ENCODE data around the gene MED13L.
A peak's percentile ranks its signal among the peaks of the same experiment; 100 is the strongest.
"Not testable (repeated sequence)": the region's sequence is repeated elsewhere in the genome, so short reads cannot be mapped to it uniquely, and the experiment has no call there.

The MED13L gene

DNA sequence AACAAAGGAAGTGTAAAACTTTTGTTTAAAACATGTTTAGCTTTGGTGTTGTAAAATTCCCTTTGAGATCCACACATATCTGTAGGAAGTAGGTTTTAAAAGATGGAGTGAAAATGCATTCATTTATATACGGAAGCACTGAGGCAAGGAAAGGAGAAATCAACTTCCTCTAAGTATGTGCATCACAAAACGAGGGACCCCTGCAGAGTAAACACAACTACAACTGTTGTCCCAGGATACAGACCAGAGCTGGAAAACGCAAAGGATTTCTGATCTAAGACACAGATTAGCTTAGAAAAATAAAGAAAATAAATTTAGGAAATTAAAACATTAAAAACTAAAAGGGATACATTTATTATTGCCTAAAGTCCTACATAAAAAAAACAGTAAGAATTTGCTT is 297.6 kb downstream of the MED13L start:
- H3K36me3 Mint-ChIP-seq = peaks cover 12% of the 10 kb centered on the region
- no peak overlapping the region for H3K27ac Mint-ChIP-seq
- H3K4me1 Mint-ChIP-seq = no peaks in the 10 kb centered on the region
- no peaks in the 10 kb centered on the region for H3K9me3 Mint-ChIP-seq
- H3K4me3 Mint-ChIP-seq = no peak overlapping the region
- H3K27me3 Mint-ChIP-seq = no peaks in the 10 kb centered on the region

- no peak overlapping the region for H3K4me3 Mint-ChIP-seq
- no peaks in the 10 kb centered on the region for H3K9me3 Mint-ChIP-seq
- H3K27ac Mint-ChIP-seq = no peak overlapping the region
- peaks cover 11% of the 10 kb centered on the region for H3K36me3 Mint-ChIP-seq
- H3K4me1 Mint-ChIP-seq = no peaks in the 10 kb centered on the region
- no peaks in the 10 kb centered on the region for H3K27me3 Mint-ChIP-seq
Measured at GRCh38 chr12:115979351-115979750, 298.1 kb downstream of the MED13L start.

DNA sequence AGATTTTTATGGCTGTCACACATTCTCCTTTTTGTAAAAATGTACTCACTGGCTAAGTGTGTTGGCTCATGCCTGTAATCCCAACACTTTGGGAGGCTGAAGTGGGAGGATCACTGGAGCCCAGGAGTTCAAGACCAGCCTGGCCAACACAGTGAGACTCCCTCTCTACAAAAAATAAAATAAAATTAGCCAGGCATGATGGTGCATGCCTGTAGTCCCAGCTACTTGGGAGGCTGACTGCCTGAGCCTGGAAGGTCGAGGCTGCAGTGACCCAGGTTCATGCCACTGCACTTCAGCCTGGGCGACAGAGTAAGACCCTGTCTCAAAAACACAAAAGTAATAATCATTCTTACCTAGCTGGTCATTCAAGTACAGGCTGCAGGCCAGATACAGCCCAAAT is 300.7 kb downstream of the MED13L start:
- H3K36me3 Mint-ChIP-seq = peaks cover 16% of the 10 kb centered on the region
- H3K27me3 Mint-ChIP-seq, H3K4me1 Mint-ChIP-seq, H3K9me3 Mint-ChIP-seq, H3K4me3 Mint-ChIP-seq, H3K27ac Mint-ChIP-seq: not testable (repeated sequence)

- no peak overlapping the region for H3K4me3 Mint-ChIP-seq
- peak overlapping the region; percentile 51 for H3K27ac Mint-ChIP-seq
- H3K9me3 Mint-ChIP-seq = no peaks in the 10 kb centered on the region
- H3K27me3 Mint-ChIP-seq = no peaks in the 10 kb centered on the region
- H3K4me1 Mint-ChIP-seq = no peaks in the 10 kb centered on the region
- H3K36me3 Mint-ChIP-seq = peaks cover 14% of the 10 kb centered on the region
Measured at GRCh38 chr12:115975411-115975810, 302.1 kb downstream of the MED13L start.

DNA sequence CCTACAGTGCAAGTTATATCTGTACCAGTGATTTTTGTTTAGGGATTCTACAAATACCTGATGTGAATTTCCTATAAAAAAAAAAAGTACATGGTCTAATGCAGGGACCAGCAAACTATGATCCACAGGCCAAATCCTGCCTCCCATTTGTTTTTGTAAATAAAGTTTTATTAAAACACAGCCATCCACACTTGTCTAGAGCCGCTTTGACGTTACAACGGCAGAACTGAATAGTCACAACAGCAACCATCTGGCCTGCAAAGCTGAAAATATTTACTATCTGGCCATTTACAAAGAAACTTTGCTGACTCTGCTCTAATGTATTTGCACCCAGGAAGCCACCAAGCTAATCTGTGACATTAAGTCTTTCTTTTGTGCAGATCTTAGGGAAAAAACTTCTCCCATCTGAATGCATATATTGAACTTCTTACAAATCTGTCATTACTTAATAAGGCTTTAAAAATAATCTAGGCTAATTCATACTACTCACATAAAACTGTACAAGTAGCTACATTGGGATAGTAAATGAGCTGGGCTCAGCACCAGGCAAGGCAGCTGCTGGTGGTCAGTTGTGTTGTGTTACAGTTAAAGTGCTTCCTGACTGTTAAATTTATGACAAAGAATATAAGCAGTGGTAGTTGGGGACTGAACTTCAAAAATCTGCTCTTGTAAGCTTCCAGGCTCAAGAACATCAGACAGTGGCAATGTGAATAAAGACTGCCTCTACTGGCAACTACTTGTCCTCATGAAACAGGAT is 303.3 kb downstream of the MED13L start:
- H3K36me3 Mint-ChIP-seq = peaks cover 16% of the 10 kb centered on the region
- H3K27me3 Mint-ChIP-seq = no peaks in the 10 kb centered on the region
- H3K4me1 Mint-ChIP-seq = no peaks in the 10 kb centered on the region
- no peaks in the 10 kb centered on the region for H3K9me3 Mint-ChIP-seq
- H3K4me3 Mint-ChIP-seq = no peak overlapping the region
- H3K27ac Mint-ChIP-seq = peak overlapping the region; percentile 35

DNA sequence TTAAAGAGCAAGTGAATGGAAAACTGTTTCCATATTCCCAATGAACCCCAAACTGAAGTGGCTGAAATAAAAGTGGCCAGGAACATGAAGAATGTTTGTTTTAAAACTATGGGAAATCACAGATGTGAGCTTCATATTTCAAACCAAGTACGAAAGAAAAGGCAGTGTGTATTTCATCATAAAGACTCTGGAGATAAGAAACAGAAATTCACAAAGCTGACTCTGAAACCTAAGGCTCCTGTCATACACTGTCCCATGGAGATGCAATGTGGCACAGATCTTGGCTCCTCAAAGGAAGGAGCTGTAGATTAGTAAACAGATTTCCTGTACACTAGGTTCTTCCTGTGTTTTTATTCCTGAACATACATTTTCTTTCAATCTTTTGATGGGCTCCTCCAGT is 304.4 kb downstream of the MED13L start:
- H3K9me3 Mint-ChIP-seq = no peaks in the 10 kb centered on the region
- H3K4me1 Mint-ChIP-seq = no peaks in the 10 kb centered on the region
- H3K4me3 Mint-ChIP-seq = no peak overlapping the region
- H3K27ac Mint-ChIP-seq = no peak overlapping the region
- H3K36me3 Mint-ChIP-seq = peaks cover 21% of the 10 kb centered on the region
- no peaks in the 10 kb centered on the region for H3K27me3 Mint-ChIP-seq

DNA sequence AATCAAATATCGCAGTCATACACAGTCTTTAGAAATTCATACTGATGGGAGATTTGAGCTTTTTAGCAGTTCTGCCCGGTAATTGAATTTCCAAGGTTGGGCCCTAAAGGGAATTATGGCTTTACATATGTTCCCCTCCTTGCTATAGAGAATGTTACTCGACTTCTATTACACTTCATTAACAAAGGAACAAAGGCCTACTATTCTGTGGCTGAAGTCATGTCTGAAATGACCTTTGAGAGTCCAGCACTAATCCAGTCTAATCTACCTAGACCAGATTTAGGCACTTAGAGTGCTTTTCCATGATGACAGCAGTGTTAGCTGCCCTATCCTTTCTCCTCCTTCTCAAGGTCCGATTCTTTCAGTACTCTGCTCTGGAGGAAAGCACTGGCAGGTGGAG is 305.3 kb downstream of the MED13L start:
- no peak overlapping the region for H3K4me3 Mint-ChIP-seq
- H3K27ac Mint-ChIP-seq = no peak overlapping the region
- H3K9me3 Mint-ChIP-seq = no peaks in the 10 kb centered on the region
- peaks cover 25% of the 10 kb centered on the region for H3K36me3 Mint-ChIP-seq
- no peaks in the 10 kb centered on the region for H3K4me1 Mint-ChIP-seq
- no peaks in the 10 kb centered on the region for H3K27me3 Mint-ChIP-seq

GRCh38 chr12:115968211-115968610 is 309.3 kb downstream of the MED13L start:
- Mint-ChIP-seq H3K9me3 (no peaks in the 10 kb centered on the region), H3K4me1 (no peaks in the 10 kb centered on the region), H3K27ac (no peak overlapping the region), H3K4me3 (no peak overlapping the region), H3K27me3 (no peaks in the 10 kb centered on the region), H3K36me3 (peaks cover 39% of the 10 kb centered on the region)

DNA sequence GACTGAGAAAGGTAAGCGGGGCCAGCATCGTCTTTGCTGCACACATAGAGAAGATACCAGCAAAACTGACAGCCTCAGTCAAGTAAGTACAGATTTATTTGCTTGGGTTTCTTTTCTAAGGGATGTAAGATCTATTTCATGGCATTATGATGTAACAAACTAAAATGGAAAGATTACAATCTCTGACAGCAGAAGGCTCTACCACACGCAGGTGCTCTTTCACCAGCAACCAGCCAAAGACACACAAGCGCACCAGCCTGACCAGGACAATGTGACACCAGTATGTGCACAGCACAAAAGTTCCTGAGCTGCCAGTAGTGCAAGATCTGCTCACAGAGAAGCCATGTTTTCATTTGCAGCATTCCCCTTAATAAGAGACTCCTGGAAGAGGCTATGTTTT is 311.1 kb downstream of the MED13L start:
- no peaks in the 10 kb centered on the region for H3K27me3 Mint-ChIP-seq
- no peak overlapping the region for H3K4me3 Mint-ChIP-seq
- H3K9me3 Mint-ChIP-seq = no peaks in the 10 kb centered on the region
- H3K27ac Mint-ChIP-seq = no peak overlapping the region
- H3K4me1 Mint-ChIP-seq = no peaks in the 10 kb centered on the region
- H3K36me3 Mint-ChIP-seq = peaks cover 31% of the 10 kb centered on the region

DNA sequence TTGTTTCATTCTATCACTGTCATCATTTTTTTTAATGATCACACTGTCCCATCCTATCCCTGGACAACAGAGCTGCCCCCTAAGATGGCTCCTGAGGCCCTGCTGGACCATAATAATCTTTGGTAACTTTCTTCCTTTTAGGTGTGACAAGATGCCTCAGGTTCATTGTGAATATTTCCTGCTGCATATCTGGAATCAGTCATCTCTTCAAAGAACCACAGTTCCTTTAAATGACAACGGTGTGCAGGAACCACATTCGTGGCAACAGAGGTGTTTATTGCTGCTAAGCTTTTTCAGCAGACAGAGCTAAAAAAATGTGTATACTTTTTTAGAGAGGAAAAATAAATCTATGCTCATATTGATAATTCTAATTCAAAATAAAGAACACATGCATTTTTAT is 312.9 kb downstream of the MED13L start:
- Mint-ChIP-seq H3K27ac (peak overlapping the region; percentile 51), H3K36me3 (peaks cover 32% of the 10 kb centered on the region), H3K9me3 (no peaks in the 10 kb centered on the region), H3K27me3 (no peaks in the 10 kb centered on the region), H3K4me1 (no peaks in the 10 kb centered on the region), H3K4me3 (no peak overlapping the region)

DNA sequence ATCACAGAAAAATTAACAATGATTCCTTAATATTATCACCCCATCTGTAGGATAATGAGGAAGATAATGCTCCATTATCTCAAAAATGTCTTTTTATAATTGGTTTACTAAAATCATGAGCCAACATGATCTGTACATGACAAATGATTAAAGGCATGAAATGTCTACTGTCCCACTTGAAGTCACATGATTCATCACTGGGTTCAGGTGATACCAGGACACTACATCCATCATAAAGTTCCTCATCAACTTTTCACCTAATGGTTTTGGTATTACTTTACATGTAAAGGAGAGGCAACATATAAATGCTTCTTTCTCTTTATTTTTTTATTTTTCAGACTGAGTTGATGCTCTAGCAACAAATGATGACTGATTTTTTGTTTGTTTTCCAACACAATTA is 313.3 kb downstream of the MED13L start:
- H3K9me3 Mint-ChIP-seq = no peaks in the 10 kb centered on the region
- H3K27me3 Mint-ChIP-seq = no peaks in the 10 kb centered on the region
- H3K4me1 Mint-ChIP-seq = no peaks in the 10 kb centered on the region
- H3K27ac Mint-ChIP-seq = peak overlapping the region; percentile 51
- H3K36me3 Mint-ChIP-seq = peaks cover 31% of the 10 kb centered on the region
- no peak overlapping the region for H3K4me3 Mint-ChIP-seq

GRCh38 chr12:115962216-115962615 is 315.3 kb downstream of the MED13L start:
- Mint-ChIP-seq H3K4me1 (no peaks in the 10 kb centered on the region), H3K27me3 (no peaks in the 10 kb centered on the region), H3K36me3 (peaks cover 21% of the 10 kb centered on the region), H3K9me3 (no peaks in the 10 kb centered on the region), H3K27ac (no peak overlapping the region), H3K4me3 (no peak overlapping the region)

DNA sequence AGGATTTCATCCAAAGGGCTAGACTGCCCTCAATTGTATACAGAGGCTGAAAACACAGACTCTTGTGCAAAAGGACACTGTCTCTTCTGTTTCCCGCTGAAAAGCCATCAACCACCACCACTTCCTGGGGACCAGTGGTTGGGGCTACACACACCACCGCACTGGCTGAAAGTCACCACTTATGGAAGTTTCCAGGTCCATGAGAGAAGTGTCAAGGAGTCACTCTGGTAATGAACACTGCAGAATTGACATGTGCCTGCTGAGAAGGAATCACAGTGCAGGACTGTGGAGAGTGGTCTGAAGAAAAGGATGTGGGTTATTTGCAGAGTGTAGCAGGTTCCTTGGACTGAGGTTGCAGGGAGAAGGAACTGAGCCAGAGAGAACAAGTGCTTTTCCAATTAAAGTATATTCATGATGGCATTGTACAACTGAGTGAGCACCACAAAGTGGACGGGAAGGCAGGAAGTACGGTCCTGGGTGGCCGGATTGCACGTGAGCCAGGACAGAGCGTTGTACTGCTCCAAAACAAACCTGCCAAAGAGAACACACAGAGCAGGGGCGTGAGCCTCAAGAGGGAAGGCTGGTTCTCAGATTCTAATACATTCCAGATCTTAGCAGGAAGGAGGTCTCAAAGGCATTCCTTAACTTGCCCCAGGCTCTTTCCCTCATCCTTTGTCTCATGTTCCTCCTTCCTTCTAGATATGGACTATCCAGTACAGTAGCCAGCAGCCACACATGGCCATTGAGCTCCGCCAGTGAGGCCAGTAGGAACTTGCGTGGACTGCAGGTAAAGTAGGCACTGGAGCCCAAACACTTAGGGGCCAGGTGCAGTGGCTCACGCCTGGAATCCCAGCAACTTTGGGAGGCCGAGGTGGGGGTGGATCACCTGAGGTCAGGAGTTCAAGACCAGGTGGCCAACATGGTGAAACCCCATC is 316.4 kb downstream of the MED13L start:
- Mint-ChIP-seq H3K4me1 (no peaks in the 10 kb centered on the region), H3K27me3 (no peaks in the 10 kb centered on the region)

DNA sequence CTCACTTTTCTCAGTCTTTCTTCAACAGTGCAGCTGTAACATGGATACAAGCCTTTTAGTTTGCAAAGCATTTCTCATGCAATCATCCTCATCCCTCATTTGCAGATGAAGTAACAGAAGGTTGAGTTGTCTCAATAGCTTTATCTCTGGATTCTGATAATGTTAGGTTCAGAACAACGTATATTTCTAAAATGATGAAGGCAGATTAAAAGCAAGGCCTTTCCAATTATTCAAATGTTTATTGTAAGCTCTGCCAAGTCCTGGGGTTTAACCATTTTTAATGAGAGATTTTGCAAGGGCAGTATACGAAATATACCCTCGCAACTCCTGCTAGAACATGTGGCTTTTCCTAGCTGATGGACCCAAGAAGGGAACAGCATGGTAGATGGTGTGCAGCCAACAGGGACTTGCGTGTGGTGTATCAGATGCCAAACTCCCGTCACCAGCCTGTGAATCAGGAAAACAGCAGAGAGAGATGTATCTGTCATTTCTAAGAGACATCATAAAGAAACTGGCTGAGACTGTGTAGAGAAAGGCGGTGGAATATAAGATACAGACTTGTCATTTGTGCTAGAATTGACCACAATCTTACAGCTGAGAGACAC is 319.7 kb downstream of the MED13L start:
- H3K36me3 Mint-ChIP-seq = peaks cover 4% of the 10 kb centered on the region
- H3K4me3 Mint-ChIP-seq = no peak overlapping the region
- no peaks in the 10 kb centered on the region for H3K9me3 Mint-ChIP-seq
- no peak overlapping the region for H3K27ac Mint-ChIP-seq
- H3K4me1 Mint-ChIP-seq = no peaks in the 10 kb centered on the region
- no peaks in the 10 kb centered on the region for H3K27me3 Mint-ChIP-seq

More for the DNA sequence above, 316.4 kb downstream of the MED13L start:
- Mint-ChIP-seq H3K9me3 (no peaks in the 10 kb centered on the region), H3K4me3 (no peak overlapping the region), H3K36me3 (peaks cover 14% of the 10 kb centered on the region), H3K27ac (no peak overlapping the region)

DNA sequence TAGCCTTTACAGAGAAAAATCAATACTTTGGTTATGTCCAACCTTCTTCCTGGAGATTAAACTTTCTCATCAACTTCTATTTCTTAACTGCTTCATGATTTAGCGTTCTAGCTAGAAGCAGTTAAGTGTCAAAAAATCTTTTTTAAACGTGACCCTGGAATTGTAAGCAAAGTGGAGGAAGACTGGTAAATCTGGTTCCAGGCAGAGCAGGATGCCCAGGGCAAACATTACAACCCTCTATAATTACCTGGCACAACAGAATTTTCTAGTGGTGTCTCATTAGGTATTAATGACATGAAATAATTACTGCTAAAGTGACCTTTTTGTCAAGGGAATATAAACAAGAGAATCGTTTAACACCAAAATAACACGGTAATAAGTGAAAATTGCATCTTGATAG is 320.8 kb downstream of the MED13L start:
- Mint-ChIP-seq H3K9me3 (no peaks in the 10 kb centered on the region), H3K4me1 (no peaks in the 10 kb centered on the region), H3K4me3 (no peak overlapping the region), H3K27ac (no peak overlapping the region), H3K27me3 (no peaks in the 10 kb centered on the region), H3K36me3 (peaks cover 4% of the 10 kb centered on the region)

DNA sequence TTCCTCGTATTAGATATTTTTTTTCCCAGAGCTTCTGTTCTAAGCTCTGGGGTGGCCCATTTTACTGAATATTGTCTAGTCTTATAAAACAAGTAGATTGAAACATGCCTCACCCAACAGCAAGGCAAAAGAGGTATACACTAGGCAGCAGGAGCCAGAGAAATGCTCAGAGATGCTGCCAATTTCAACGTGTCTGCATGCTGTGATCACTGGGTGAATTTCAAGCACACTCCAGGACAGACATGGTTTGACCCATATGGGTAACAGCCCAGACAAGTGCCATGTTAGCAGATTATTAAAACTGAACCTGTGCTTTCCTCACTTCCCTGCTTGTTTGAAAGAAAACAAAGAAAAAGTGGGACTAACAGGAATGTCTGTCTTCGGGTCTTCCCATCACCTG is 321.3 kb downstream of the MED13L start:
- H3K27ac Mint-ChIP-seq = no peak overlapping the region
- H3K27me3 Mint-ChIP-seq = no peaks in the 10 kb centered on the region
- H3K4me3 Mint-ChIP-seq = no peak overlapping the region
- peaks cover 4% of the 10 kb centered on the region for H3K36me3 Mint-ChIP-seq
- no peaks in the 10 kb centered on the region for H3K9me3 Mint-ChIP-seq
- no peaks in the 10 kb centered on the region for H3K4me1 Mint-ChIP-seq
